Gastroesophageal sphincter (tissue), 4 donors: ENCODE data around the gene LRRC4. TPM values are rescaled to one million over a fixed set of nuclear protein-coding genes. Genes with fewer than 3 reads are reported as not detected.
A peak's percentile ranks its signal among the peaks of the same experiment; 100 is the strongest.

ENCODE experiments used
- ATAC-seq: fragments of 150-250 bp; one replicate; pipeline ENCODE4 v1.9.1; 2016; ENCODE audit warnings: mild to moderate bottlenecking, moderate library complexity
- H3K27ac ChIP-seq, 4 donors: fragments of 200-600 bp; sonication (generic) in 3 of 4; 1 replicate in 3 of 4; 2 replicates in 1 of 4; pipeline ENCODE4 v1.5.1; 2016 to 2019
- H3K27me3 ChIP-seq: fragments of 200-600 bp; sonication (generic); one replicate; pipeline ENCODE4 v1.5.1; 2019
- H3K36me3 ChIP-seq, 2 donors: fragments of 200-600 bp; sonication (generic); one replicate each; pipeline ENCODE4 v1.5.1; 2019; ENCODE audit warnings: control low read depth in 1 of 2
- H3K4me1 ChIP-seq, 3 donors: fragments of 200-600 bp; sonication (generic); 1 replicate in 2 of 3; 2 replicates in 1 of 3; pipeline ENCODE4 v1.5.1; 2016 to 2019; ENCODE audit warnings: control low read depth in 2 of 3
- H3K4me3 ChIP-seq, 2 donors: fragments of 200-600 bp; sonication (generic); one replicate each; pipeline ENCODE4 v1.5.1; 2019; ENCODE audit warnings: mild to moderate bottlenecking in 1 of 2, moderate library complexity in 1 of 2
- H3K9me3 ChIP-seq, 3 donors: fragments of 200-600 bp; sonication (generic); one replicate each; pipeline ENCODE4 v1.5.1; 2017 to 2019; ENCODE audit warnings: control low read depth in 2 of 3
- CTCF ChIP-seq, 4 experiments: fragments of 200-600 bp in 2 of 4; fragments of 450-650 bp in 2 of 4; sonication (generic) in 1 of 4; IDR thresholded peaks; one replicate each; pipeline ENCODE4 v1.5.1; 2017 to 2019; ENCODE audit warnings: antibody characterized with exemption in 4 of 4, mild to moderate bottlenecking in 2 of 4, moderate library complexity in 2 of 4
- EP300 ChIP-seq: sonication (generic); formaldehyde crosslinking; IDR thresholded peaks from one replicate; pipeline ENCODE4 v1.6.1; 2017; ENCODE audit warnings: antibody characterized with exemption, mild to moderate bottlenecking
- POLR2A ChIP-seq, 2 donors: fragments of 450-650 bp; IDR thresholded peaks; one replicate each; pipeline ENCODE4 v1.6.1; 2017; ENCODE audit warnings: antibody characterized with exemption in 2 of 2, mild to moderate bottlenecking in 2 of 2, moderate library complexity in 1 of 2
- POLR2AphosphoS5 ChIP-seq: sonication (generic); formaldehyde crosslinking; IDR thresholded peaks from one replicate; pipeline ENCODE4 v1.6.1; 2017; ENCODE audit warnings: antibody characterized with exemption
- WGBS, 2 donors: methylation state at CpG; one replicate each; pipeline ENCODE4 v1.1.5; 2018; ENCODE audit warnings: low coverage in 1 of 2; 5-methylcytosine and 5-hydroxymethylcytosine counted together
- total RNA-seq, 4 donors: library from RNA; depleted of rRNA; stranded (reverse); fragments of >200 nt; gene quantifications; one replicate each; pipeline ENCODE4 v1.1.0, GENCODE V29; 2016

Gene LRRC4
- total RNA-seq, 4 donors from 2014 or later: 0.39 to 1.9 (median 0.82) TPM; not detected in 1

GRCh38 chr7:128011131-128011661 lies 20.0 kb downstream of the LRRC4 start:
- TF ChIP-seq POLR2A (IDR thresholded peaks at IDR 0.05) (no peak), POLR2AphosphoS5 (peak; percentile 5)
- no peak overlapping the region for H3K4me3 ChIP-seq
- ATAC-seq: no peak
- no peaks in the 10 kb centered on the region for H3K27me3 ChIP-seq
- peaks cover 0 to 20% (median 0%) of the 10 kb centered on the region in 3 donors for H3K4me1 ChIP-seq
- no peaks in the 10 kb centered on the region for H3K36me3 ChIP-seq
- peak overlapping the region in 1 of 4 donors; percentile 57 for H3K27ac ChIP-seq
- 51 to 71% methylated on average over 2 of the region's 2 CpGs for WGBS, 2 donors
- H3K9me3 ChIP-seq: no peaks in the 10 kb centered on the region

- WGBS, 2 donors: 53 to 59% methylated on average over 5 of the region's 7 CpGs
These were observed 20.7 kb downstream of the LRRC4 start for GRCh38 chr7:128010391-128011127.

GRCh38 chr7:128008744-128009143 lies 22.5 kb downstream of the LRRC4 start:
- no peak overlapping the region for H3K27ac ChIP-seq
- no peak overlapping the region for H3K4me3 ChIP-seq
- no peaks in the 10 kb centered on the region for H3K27me3 ChIP-seq
- 81 to 100% methylated on average over 1 to 2 of the region's 2 CpGs for WGBS, 2 donors
- no peaks in the 10 kb centered on the region for H3K36me3 ChIP-seq
- ATAC-seq: no peak
- TF ChIP-seq POLR2AphosphoS5 (no peak), EP300 (no peak), POLR2A (IDR thresholded peaks at IDR 0.05) (no peak), CTCF (IDR thresholded peaks at IDR 0.05) (no peak)
- peaks cover 0 to 20% (median 0%) of the 10 kb centered on the region in 3 donors for H3K4me1 ChIP-seq
- H3K9me3 ChIP-seq: no peaks in the 10 kb centered on the region

More at GRCh38 chr7:128010391-128011127, 20.7 kb downstream of the LRRC4 start:
- no peak for TF ChIP-seq CTCF (IDR thresholded peaks at IDR 0.05)
- Histone ChIP-seq H3K4me3 (no peak overlapping the region), H3K36me3 (no peaks in the 10 kb centered on the region), H3K27ac (peak overlapping the region in 1 of 4 donors; percentile 57), H3K27me3 (no peaks in the 10 kb centered on the region), H3K4me1 (peaks cover 0 to 20% (median 0%) of the 10 kb centered on the region in 3 donors), H3K9me3 (no peaks in the 10 kb centered on the region)
- ATAC-seq: no peak

GRCh38 chr7:128008141-128008540 lies 23.1 kb downstream of the LRRC4 start:
- H3K4me3 ChIP-seq: no peak overlapping the region
- no peaks in the 10 kb centered on the region for H3K36me3 ChIP-seq
- H3K9me3 ChIP-seq: no peaks in the 10 kb centered on the region
- H3K4me1 ChIP-seq: peaks cover 0 to 20% (median 0%) of the 10 kb centered on the region in 3 donors
- H3K27ac ChIP-seq: no peak overlapping the region
- ATAC-seq: no peak
- no peaks in the 10 kb centered on the region for H3K27me3 ChIP-seq
- WGBS, 2 donors: 89 to 92% methylated on average over 5 of the region's 5 CpGs
- TF ChIP-seq POLR2AphosphoS5: no peak
- TF ChIP-seq EP300: no peak
- no peak for TF ChIP-seq CTCF (IDR thresholded peaks at IDR 0.05)
- TF ChIP-seq POLR2A (IDR thresholded peaks at IDR 0.05): no peak

GRCh38 chr7:128007303-128007680 lies 23.9 kb downstream of the LRRC4 start:
- 75 to 100% methylated on average over 1 to 2 of the region's 3 CpGs for WGBS, 2 donors
- TF ChIP-seq EP300 (no peak), POLR2A (IDR thresholded peaks at IDR 0.05) (no peak), CTCF (IDR thresholded peaks at IDR 0.05) (no peak), POLR2AphosphoS5 (no peak)
- ATAC-seq: no peak
- Histone ChIP-seq H3K9me3 (no peaks in the 10 kb centered on the region), H3K27me3 (no peaks in the 10 kb centered on the region), H3K27ac (no peak overlapping the region), H3K36me3 (no peaks in the 10 kb centered on the region), H3K4me3 (no peak overlapping the region), H3K4me1 (peaks cover 0 to 20% (median 0%) of the 10 kb centered on the region in 3 donors)
